A549 (cell line): ENCODE results near the gene TAL2. TPM values are rescaled to one million over a fixed set of nuclear protein-coding genes. Genes with fewer than 3 reads are reported as not detected.

Experiments
- ATAC-seq, 2 experiments: fragments of 200-7000 bp in 1 of 2; fragments of >200 bp in 1 of 2; cut with Nextera tagmentation in 1 of 2; cut with Tn5 transposase in 1 of 2; 3 replicates each; pipeline versions ENCODE4 v1.8.0 to v1.9.1; 2018 to 2020; ENCODE audit warnings: mild to moderate bottlenecking in 1 of 2, moderate library complexity in 1 of 2
- CTCF ChIA-PET: fragments of 300-600 bp; sonication (Branson Sonifier 250); formaldehyde crosslinking; extraction: SDS; loops from one replicate; lab custom pipeline; 2021; ENCODE audit warnings: antibody characterized with exemption, inconsistent platforms; lab: Yijun Ruan, JAX
- POLR2A ChIA-PET: fragments of 350-600 bp; formaldehyde crosslinking; extraction: SDS; loops from one replicate; lab custom pipeline; 2021; ENCODE audit warnings: antibody characterized with exemption, inconsistent platforms; lab: Yijun Ruan, JAX
- DNase-seq, 2 experiments: peaks; one replicate each; pipeline versions ENCODE4 v3.0.0 to v3.0.0-alpha.2; 2011 to 2016; ENCODE audit warnings: low read depth in 1 of 2, low spot score in 1 of 2
- FAIRE-seq: peaks from 2 replicates; lab custom pipeline; 2011; peaks lifted over from hg19 to GRCh38; lab: Jason Lieb, UNC
- H3K27ac ChIP-seq, 2 experiments: fragments of >200 bp; sonication (Bioruptor Twin); formaldehyde crosslinking; 3 replicates each; pipeline ENCODE4 v1.5.1; 2016 to 2017
- H3K4me1 ChIP-seq: fragments of >200 bp; sonication (Bioruptor Twin); formaldehyde crosslinking; 3 replicates; pipeline ENCODE4 v1.6.1; 2016
- H3K4me2 ChIP-seq: fragments of >200 bp; sonication (Bioruptor Twin); formaldehyde crosslinking; 3 replicates; pipeline ENCODE4 v1.6.1; 2016
- H3K4me3 ChIP-seq: fragments of >200 bp; sonication (Bioruptor Twin); formaldehyde crosslinking; 3 replicates; pipeline ENCODE4 v1.5.1; 2016
- H3K9me3 ChIP-seq: fragments of >200 bp; sonication (Bioruptor Twin); formaldehyde crosslinking; 3 replicates; pipeline ENCODE4 v1.6.1; 2016
- ATOH8 ChIP-seq: fragments of 250-450 bp; sonication (Bioruptor Pico); IDR thresholded peaks from 2 replicates; pipeline ENCODE4 v1.5.0; 2020; ENCODE audit warnings: low read depth, mild to moderate bottlenecking, moderate library complexity
- BCL3 ChIP-seq: fragments of >200 bp; sonication (Bioruptor Twin); formaldehyde crosslinking; IDR thresholded peaks from 3 replicates; pipeline ENCODE4 v1.6.1; 2016
- CBX2 ChIP-seq: fragments of 200-600 bp; sonication (generic); IDR thresholded peaks from 2 replicates; pipeline ENCODE4 v1.6.1; 2016; ENCODE audit warnings: low read depth, mild to moderate bottlenecking, borderline replicate concordance
- CHD2 ChIP-seq: fragments of 150-350 bp; IDR thresholded peaks from 2 replicates; pipeline ENCODE4 v1.6.1; 2014; ENCODE audit warnings: low read length; ENCODE audit not compliant: partially characterized antibody
- CTCF ChIP-seq: fragments of >200 bp; sonication (Bioruptor Twin); formaldehyde crosslinking; IDR thresholded peaks from 3 replicates; pipeline ENCODE4 v1.5.1; 2016
- EHF ChIP-seq: fragments of 250-450 bp; sonication (Bioruptor Pico); IDR thresholded peaks from 2 replicates; pipeline ENCODE4 v1.5.0; 2020; ENCODE audit warnings: mild to moderate bottlenecking
- EHMT2 ChIP-seq: fragments of 200-600 bp; sonication (generic); IDR thresholded peaks from 2 replicates; pipeline ENCODE4 v1.6.1; 2016; ENCODE audit warnings: antibody characterized with exemption, low read depth, mild to moderate bottlenecking, moderate library complexity
- EP300 ChIP-seq, 2 experiments: fragments of >200 bp; sonication (Bioruptor Twin); formaldehyde crosslinking; IDR thresholded peaks; 2 replicates in 1 of 2; 3 replicates in 1 of 2; pipeline ENCODE4 v1.6.1; 2016 to 2017
- ESRRA ChIP-seq: fragments of 150-350 bp; IDR thresholded peaks from 2 replicates; pipeline ENCODE4 v1.6.1; 2014; ENCODE audit warnings: mild to moderate bottlenecking, low read length, borderline replicate concordance
- HDAC2 ChIP-seq: fragments of 200-600 bp; sonication (generic); IDR thresholded peaks from 2 replicates; pipeline ENCODE4 v1.6.1; 2016
- HOXA7 ChIP-seq: fragments of 250-450 bp; sonication (Bioruptor Pico); IDR thresholded peaks from 2 replicates; pipeline ENCODE4 v1.5.0; 2020; ENCODE audit warnings: mild to moderate bottlenecking, moderate library complexity
- HOXB5 ChIP-seq: fragments of 250-450 bp; sonication (Bioruptor Pico); IDR thresholded peaks from 2 replicates; pipeline ENCODE4 v1.5.0; 2020; ENCODE audit warnings: mild to moderate bottlenecking, moderate library complexity
- KDM1A ChIP-seq: fragments of 200-600 bp; sonication (generic); IDR thresholded peaks from 2 replicates; pipeline ENCODE4 v1.6.1; 2016; ENCODE audit warnings: low read depth, mild to moderate bottlenecking
- KDM5A ChIP-seq: fragments of 200-600 bp; sonication (generic); IDR thresholded peaks from 2 replicates; pipeline ENCODE4 v1.6.1; 2016; ENCODE audit warnings: antibody characterized with exemption, mild to moderate bottlenecking
- MAX ChIP-seq: IDR thresholded peaks from 2 replicates; pipeline ENCODE4 v1.6.1; 2012
- MYC ChIP-seq: IDR thresholded peaks from 2 replicates; pipeline ENCODE4 v1.6.1; 2012; ENCODE audit warnings: mild to moderate bottlenecking, inconsistent platforms, low read length, improper control_type of control experiment, borderline replicate concordance
- NFE2L2 ChIP-seq: fragments of 150-350 bp; conservative IDR thresholded peaks from 2 replicates; pipeline ENCODE4 v1.6.1; 2014; ENCODE audit warnings: low read length
- PBX3 ChIP-seq: IDR thresholded peaks from 2 replicates; pipeline ENCODE4 v1.6.1; 2012
- POLR2AphosphoS2 ChIP-seq: conservative IDR thresholded peaks from 2 replicates; pipeline ENCODE4 v1.6.1; 2012; ENCODE audit warnings: low read length, improper control_type of control experiment, inconsistent platforms
- RARB ChIP-seq: fragments of 250-450 bp; sonication (Bioruptor Pico); IDR thresholded peaks from 2 replicates; pipeline ENCODE4 v1.8.0; 2021; ENCODE audit warnings: mild to moderate bottlenecking, moderate library complexity
- RCOR1 ChIP-seq: fragments of 150-350 bp; IDR thresholded peaks from 2 replicates; pipeline ENCODE4 v1.6.1; 2014; ENCODE audit warnings: antibody characterized with exemption, low read length, low read depth
- TFCP2L1 ChIP-seq: fragments of 250-450 bp; sonication (Bioruptor Pico); IDR thresholded peaks from 2 replicates; pipeline ENCODE4 v1.5.0; 2021; ENCODE audit warnings: mild to moderate bottlenecking
- TP53 ChIP-seq: fragments of 250-450 bp; sonication (Bioruptor Pico); IDR thresholded peaks from 2 replicates; pipeline ENCODE4 v1.5.0; 2021; ENCODE audit warnings: mild to moderate bottlenecking, moderate library complexity
- ZC3H11A ChIP-seq: fragments of 450-650 bp; IDR thresholded peaks from 2 replicates; pipeline ENCODE4 v1.6.1; 2014; ENCODE audit warnings: antibody characterized with exemption, mild to moderate bottlenecking
- ZFP36 ChIP-seq: fragments of 450-650 bp; IDR thresholded peaks from 2 replicates; pipeline ENCODE4 v1.6.1; 2014; ENCODE audit warnings: borderline replicate concordance; ENCODE audit not compliant: partially characterized antibody
- ZSCAN20 ChIP-seq: fragments of 250-450 bp; sonication (Bioruptor Pico); IDR thresholded peaks from 2 replicates; pipeline ENCODE4 v1.8.0; 2022; ENCODE audit warnings: mild to moderate bottlenecking, moderate library complexity
- WGBS: methylation state at CpG from one replicate; pipeline ENCODE4 v1.1.6; 2017; ENCODE audit errors: missing lambda C conversion rate; 5-methylcytosine and 5-hydroxymethylcytosine counted together
- polyA plus RNA-seq, 4 experiments: library from polyadenylated mRNA; depleted of rRNA in 3 of 4; stranded (reverse); fragments of >200 nt; fragmentation: RNase III in 1 of 4; extraction: RNeasy Plus Mini Kit Qiagen cat#74134 plus additional on column Dnase treatment in 1 of 4; gene quantifications; 2 replicates in 3 of 4; 3 replicates in 1 of 4; pipeline ENCODE4 v1.2.3, GENCODE V29; 2011 to 2017

The TAL2 gene
- polyA plus RNA-seq, 2 of the 4 experiments (the other 2 are of a cell fraction), result 0.13 to 0.15 TPM

GRCh38 chr9:105632807-105633206, 29.4 kb upstream of the TAL2 start:
- Histone ChIP-seq H3K9me3 (no peaks in the 10 kb centered on the region), H3K4me2 (no peak overlapping the region), H3K4me1 (no peaks in the 10 kb centered on the region)
- TF ChIP-seq HDAC2 (no peak), MAX (no peak), KDM5A (no peak), EHMT2 (no peak), ZC3H11A (no peak), ZFP36 (no peak), HOXB5 (CRISPR knock-in tag) (no peak), HOXA7 (CRISPR knock-in tag) (no peak), CHD2 (no peak), CBX2 (no peak), TP53 (CRISPR knock-in tag) (no peak), PBX3 (no peak), BCL3 (no peak), RARB (CRISPR knock-in tag) (no peak), POLR2AphosphoS2 (no peak), EP300 (IDR thresholded peaks at IDR 0.05) (no peak), ATOH8 (CRISPR knock-in tag) (no peak), EHF (no peak)
- TF ChIP-seq, all 56 proteins: peak for 0
- CTCF ChIA-PET, result no interaction called here
- POLR2A ChIA-PET, result no interaction called here
- ATAC-seq (no peak), DNase-seq (no peak), FAIRE-seq (no peak)
- 80% methylated on average over 1 of the region's 1 CpG for WGBS
- Histone ChIP-seq H3K27ac (no peak overlapping the region), H3K4me3 (no peak overlapping the region)

- DNase-seq (no peak), ATAC-seq (no peak), FAIRE-seq (no peak)
- ChIA-PET CTCF (interaction anchor here (0.5 to 0.9 kb wide), 4 partner anchors 18 to 367 kb away, joined by 3 to 4 read pairs (median 3); no protein-coding TSS in a partner anchor), POLR2A (no interaction called here)
- Histone ChIP-seq H3K4me2 (no peak overlapping the region), H3K9me3 (no peaks in the 10 kb centered on the region), H3K4me3 (no peak overlapping the region), H3K4me1 (no peaks in the 10 kb centered on the region), H3K27ac (no peak overlapping the region)
- 83% methylated on average over 3 of the region's 3 CpGs for WGBS
- TF ChIP-seq KDM1A, result no peak
These were observed 28.8 kb upstream of the TAL2 start for GRCh38 chr9:105633411-105633810.

GRCh38 chr9:105636331-105636730, 25.9 kb upstream of the TAL2 start:
- FAIRE-seq (no peak), DNase-seq (no peak), ATAC-seq (no peak)
- H3K9me3 ChIP-seq, result no peaks in the 10 kb centered on the region
- 97% methylated on average over 1 of the region's 1 CpG for WGBS
- no peak for TF ChIP-seq TFCP2L1 (CRISPR knock-in tag)
- no peak for TF ChIP-seq CHD2
- TF ChIP-seq CBX2, result no peak
- no peak for TF ChIP-seq NFE2L2
- TF ChIP-seq ESRRA, result no peak
- no peak for TF ChIP-seq CTCF
- TF ChIP-seq HDAC2, result no peak
- no peak for TF ChIP-seq ZSCAN20 (CRISPR knock-in tag)
- TF ChIP-seq MYC, result no peak
- TF ChIP-seq RCOR1, result no peak
- H3K4me1 ChIP-seq, result no peaks in the 10 kb centered on the region
- ChIA-PET POLR2A (no interaction called here), CTCF (interaction anchor here (1.0 to 1.4 kb wide), 2 partner anchors 46 to 54 kb away, joined by 3 to 4 read pairs; no protein-coding TSS in a partner anchor)
- no peak overlapping the region for H3K4me3 ChIP-seq
- H3K27ac ChIP-seq, result no peak overlapping the region
- no peak overlapping the region for H3K4me2 ChIP-seq
